Effector memory CD4-positive, alpha-beta T cell (primary cell): ENCODE measurements around the gene MALT1.
"Not testable (repeated sequence)": the region's sequence is repeated elsewhere in the genome, so short reads cannot be mapped to it uniquely, and the experiment has no call there.

Source experiments
- DNase-seq, 3 donors: peaks; one replicate each; pipeline ENCODE4 v3.0.0-alpha.2; 2020
- H3K27ac ChIP-seq: 2 replicates; pipeline ENCODE4 v1.7.0; 2013; ENCODE audit warnings: mild to moderate bottlenecking, low read length, moderate library complexity; ENCODE audit not compliant: insufficient read depth, poor library complexity, severe bottlenecking
- H3K27me3 ChIP-seq: replicated peaks from 2 replicates; pipeline ENCODE4 v1.7.0; 2013; ENCODE audit warnings: mild to moderate bottlenecking, low read length; ENCODE audit not compliant: insufficient read depth, control insufficient read depth, poor library complexity, severe bottlenecking
- H3K36me3 ChIP-seq: 2 replicates; pipeline ENCODE4 v1.7.0; 2013; ENCODE audit warnings: mild to moderate bottlenecking, low read length, moderate library complexity; ENCODE audit not compliant: control insufficient read depth, insufficient read depth
- H3K4me1 ChIP-seq: 2 replicates; pipeline ENCODE4 v1.7.0; 2013; ENCODE audit warnings: low read length, mild to moderate bottlenecking; ENCODE audit not compliant: control insufficient read depth, insufficient read depth, poor library complexity, severe bottlenecking
- H3K4me3 ChIP-seq: 2 replicates; pipeline ENCODE4 v1.7.0; 2013; ENCODE audit warnings: low read length, low read depth, mild to moderate bottlenecking; ENCODE audit not compliant: insufficient read depth, poor library complexity, severe bottlenecking
- H3K9me3 ChIP-seq: 2 replicates; pipeline ENCODE4 v1.7.0; 2013; ENCODE audit warnings: mild to moderate bottlenecking, low read length, moderate library complexity; ENCODE audit not compliant: control insufficient read depth

The MALT1 gene

GRCh38 chr18:58761970-58762780 is 90.9 kb downstream of the MALT1 start:
- no peak overlapping the region for H3K4me3 ChIP-seq
- peaks cover 6% of the 10 kb centered on the region for H3K4me1 ChIP-seq
- H3K36me3 ChIP-seq, result no peaks in the 10 kb centered on the region
- no peaks in the 10 kb centered on the region for H3K9me3 ChIP-seq
- no peak for DNase-seq
- H3K27ac ChIP-seq, result no peak overlapping the region
- H3K27me3 ChIP-seq, result peaks cover 3% of the 10 kb centered on the region

GRCh38 chr18:58762781-58763171 is 91.5 kb downstream of the MALT1 start:
- no peak for DNase-seq
- H3K27me3 ChIP-seq, result peaks cover 4% of the 10 kb centered on the region

GRCh38 chr18:58766164-58766563 is 94.9 kb downstream of the MALT1 start:
- H3K27ac ChIP-seq, result no peak overlapping the region
- H3K9me3 ChIP-seq, result no peaks in the 10 kb centered on the region
- peaks cover 13% of the 10 kb centered on the region for H3K27me3 ChIP-seq
- DNase-seq, result no peak
- H3K4me1 ChIP-seq, result peaks cover 12% of the 10 kb centered on the region
- no peaks in the 10 kb centered on the region for H3K36me3 ChIP-seq
- no peak overlapping the region for H3K4me3 ChIP-seq

More at GRCh38 chr18:58762781-58763171, 91.5 kb downstream of the MALT1 start:
- Histone ChIP-seq H3K9me3 (no peaks in the 10 kb centered on the region), H3K36me3 (no peaks in the 10 kb centered on the region), H3K27ac (no peak overlapping the region), H3K4me1 (peaks cover 6% of the 10 kb centered on the region), H3K4me3 (no peak overlapping the region)

GRCh38 chr18:58766946-58767345 is 95.7 kb downstream of the MALT1 start:
- Histone ChIP-seq H3K4me1 (peaks cover 9% of the 10 kb centered on the region), H3K36me3 (no peaks in the 10 kb centered on the region), H3K27ac (no peak overlapping the region), H3K9me3 (no peaks in the 10 kb centered on the region), H3K4me3 (no peak overlapping the region), H3K27me3 (peaks cover 13% of the 10 kb centered on the region)
- no peak for DNase-seq

GRCh38 chr18:58768293-58768974 is 97.2 kb downstream of the MALT1 start:
- Histone ChIP-seq H3K27ac (no peak overlapping the region), H3K9me3 (no peaks in the 10 kb centered on the region), H3K27me3 (peaks cover 13% of the 10 kb centered on the region), H3K36me3 (no peaks in the 10 kb centered on the region), H3K4me1 (peaks cover 9% of the 10 kb centered on the region), H3K4me3 (peak overlapping the region; percentile 39)
- DNase-seq, result peak; percentile 20 to 33 (median 32)

GRCh38 chr18:58769321-58769720 is 98.1 kb downstream of the MALT1 start:
- no peak for DNase-seq
- H3K36me3 ChIP-seq, result no peaks in the 10 kb centered on the region
- peaks cover 13% of the 10 kb centered on the region for H3K27me3 ChIP-seq

GRCh38 chr18:58770601-58771000 is 99.3 kb downstream of the MALT1 start:
- H3K27ac ChIP-seq, result no peak overlapping the region
- no peak overlapping the region for H3K4me3 ChIP-seq
- peaks cover 13% of the 10 kb centered on the region for H3K27me3 ChIP-seq
- H3K9me3 ChIP-seq, result no peaks in the 10 kb centered on the region
- no peaks in the 10 kb centered on the region for H3K36me3 ChIP-seq
- DNase-seq, result no peak
- H3K4me1 ChIP-seq, result peaks cover 6% of the 10 kb centered on the region

More at GRCh38 chr18:58769321-58769720, 98.1 kb downstream of the MALT1 start:
- Histone ChIP-seq H3K9me3 (no peaks in the 10 kb centered on the region), H3K4me1 (peaks cover 6% of the 10 kb centered on the region), H3K4me3 (no peak overlapping the region), H3K27ac (no peak overlapping the region)

GRCh38 chr18:58772161-58772560 is 100.9 kb downstream of the MALT1 start:
- Histone ChIP-seq H3K4me1 (peaks cover 6% of the 10 kb centered on the region), H3K36me3 (no peaks in the 10 kb centered on the region), H3K9me3 (no peaks in the 10 kb centered on the region), H3K4me3 (no peak overlapping the region), H3K27ac (no peak overlapping the region), H3K27me3 (peaks cover 10% of the 10 kb centered on the region)
- no peak for DNase-seq

- Histone ChIP-seq H3K36me3 (no peaks in the 10 kb centered on the region), H3K27me3 (no peaks in the 10 kb centered on the region), H3K27ac (no peak overlapping the region), H3K4me3 (no peak overlapping the region), H3K4me1 (no peaks in the 10 kb centered on the region), H3K9me3 (no peaks in the 10 kb centered on the region)
- DNase-seq, result no peak
Measured at GRCh38 chr18:58776084-58776483, 104.8 kb downstream of the MALT1 start.

- not testable (repeated sequence) for DNase-seq
Measured at GRCh38 chr18:58776541-58776940, 105.3 kb downstream of the MALT1 start.

More at GRCh38 chr18:58776541-58776940, 105.3 kb downstream of the MALT1 start:
- H3K27me3 ChIP-seq, H3K9me3 ChIP-seq, H3K36me3 ChIP-seq, H3K4me3 ChIP-seq, H3K4me1 ChIP-seq, H3K27ac ChIP-seq: not testable (repeated sequence)
